Sigmoid colon (tissue), 7 donors: ENCODE measurements around the gene ATP2B2. TPM values are rescaled to one million over a fixed set of nuclear protein-coding genes. Genes with fewer than 3 reads are reported as not detected.
A peak's percentile ranks its signal among the peaks of the same experiment; 100 is the strongest.

Experiments used
- DNase-seq: peaks from one replicate; pipeline ENCODE4 v3.0.0-alpha.2; 2019
- H3K27ac ChIP-seq, 4 donors: fragments of 200-600 bp; sonication (generic); one replicate each; pipeline ENCODE4 v1.5.1; 2016 to 2019; ENCODE audit warnings: mild to moderate bottlenecking in 1 of 4
- H3K27me3 ChIP-seq, 3 donors: fragments of 200-600 bp; sonication (generic); one replicate each; pipeline ENCODE4 v1.5.1; 2019; ENCODE audit warnings: mild to moderate bottlenecking in 1 of 3
- H3K36me3 ChIP-seq, 4 donors: fragments of 200-600 bp; sonication (generic); one replicate each; pipeline ENCODE4 v1.5.1; 2016 to 2019
- H3K4me1 ChIP-seq, 4 donors: fragments of 200-600 bp; sonication (generic); one replicate each; pipeline ENCODE4 v1.5.1; 2017 to 2019
- H3K4me3 ChIP-seq, 4 donors: fragments of 200-600 bp; sonication (generic); one replicate each; pipeline ENCODE4 v1.5.1; 2017 to 2019; ENCODE audit warnings: mild to moderate bottlenecking in 2 of 4, moderate library complexity in 1 of 4
- H3K9me3 ChIP-seq, 4 donors: fragments of 200-600 bp in 3 of 4; sonication (generic) in 3 of 4; one replicate each; pipeline versions ENCODE4 v1.5.1 to v1.6.1; 2013 to 2019
- CTCF ChIP-seq, 4 experiments: fragments of 450-650 bp in 3 of 4; fragments of 200-600 bp in 1 of 4; IDR thresholded peaks; one replicate each; pipeline ENCODE4 v1.5.1; 2016 to 2019; ENCODE audit warnings: antibody characterized with exemption in 4 of 4, mild to moderate bottlenecking in 3 of 4, moderate library complexity in 2 of 4
- EP300 ChIP-seq, 4 donors: sonication (generic); formaldehyde crosslinking; IDR thresholded peaks; one replicate each; pipeline ENCODE4 v1.6.1; 2017; ENCODE audit warnings: antibody characterized with exemption in 4 of 4
- POLR2A ChIP-seq, 2 donors: fragments of 450-650 bp; IDR thresholded peaks; one replicate each; pipeline ENCODE4 v1.6.1; 2016; ENCODE audit warnings: antibody characterized with exemption in 2 of 2, mild to moderate bottlenecking in 2 of 2, moderate library complexity in 2 of 2
- POLR2AphosphoS5 ChIP-seq, 4 donors: sonication (generic); formaldehyde crosslinking; IDR thresholded peaks; one replicate each; pipeline ENCODE4 v1.6.1; 2017; ENCODE audit warnings: antibody characterized with exemption in 4 of 4
- WGBS, 2 donors: extraction: QIAGEN DNeasy Blood & Tissue Kit; methylation state at CpG; one replicate each; pipeline ENCODE4 v1.1.7; 2013; 5-methylcytosine and 5-hydroxymethylcytosine counted together
- intact Hi-C: fragments of 100-400 bp; cut with DNase I; formaldehyde crosslinking; loops from one replicate; pipeline ENCODE4 v1.15.1; 2023
- polyA plus RNA-seq, 3 donors: library from polyadenylated mRNA; stranded (reverse); fragments of 200-250 nt; gene quantifications; one replicate each; pipeline ENCODE4 v1.2.3, GENCODE V29; 2013
- total RNA-seq, 4 donors: library from RNA; depleted of rRNA; stranded (reverse); fragments of >200 nt; gene quantifications; one replicate each; pipeline ENCODE4 v1.1.0, GENCODE V29; 2016
- donor health status: healthy with polysubstance abuse.
- donor health status: Bipolar disorder and iron deficiency.
- donor health status: healthy.

The ATP2B2 gene
- total and polyA plus RNA-seq, 7 donors: under 0.01 to 0.83 (median 0.23) TPM; not detected in 3

- H3K4me3 ChIP-seq: no peak overlapping the region
- H3K4me1 ChIP-seq: no peaks in the 10 kb centered on the region
- DNase-seq: no peak
- intact Hi-C loops: no loop called here
- TF ChIP-seq POLR2AphosphoS5 (IDR thresholded peaks at IDR 0.05) (no peak), POLR2A (IDR thresholded peaks at IDR 0.05) (no peak), CTCF (IDR thresholded peaks at IDR 0.05) (no peak), EP300 (IDR thresholded peaks at IDR 0.05) (no peak)
- H3K27me3 ChIP-seq: peaks cover 0 to 5% (median 0%) of the 10 kb centered on the region in 3 donors
- no peak overlapping the region for H3K27ac ChIP-seq
- H3K9me3 ChIP-seq: no peaks in the 10 kb centered on the region
- H3K36me3 ChIP-seq: no peaks in the 10 kb centered on the region
Measured at GRCh38 chr3:10548992-10549391, 43.6 kb upstream of the ATP2B2 start.

GRCh38 chr3:10547841-10548783 lies 42.7 kb upstream of the ATP2B2 start:
- peak; percentile 15 for DNase-seq
- intact Hi-C loops: no loop called here
- H3K27ac ChIP-seq: no peak overlapping the region
- H3K4me1 ChIP-seq: no peaks in the 10 kb centered on the region
- H3K36me3 ChIP-seq: no peaks in the 10 kb centered on the region
- no peaks in the 10 kb centered on the region for H3K9me3 ChIP-seq
- no peak overlapping the region for H3K4me3 ChIP-seq
- TF ChIP-seq POLR2A (IDR thresholded peaks at IDR 0.05) (no peak), EP300 (IDR thresholded peaks at IDR 0.05) (no peak), POLR2AphosphoS5 (IDR thresholded peaks at IDR 0.05) (no peak), CTCF (IDR thresholded peaks at IDR 0.05) (no peak)
- WGBS, 2 donors: 59 to 69% methylated on average over 6 of the region's 6 CpGs
- H3K27me3 ChIP-seq: peaks cover 0 to 5% (median 0%) of the 10 kb centered on the region in 3 donors

GRCh38 chr3:10547413-10547812 lies 42.0 kb upstream of the ATP2B2 start:
- 88 to 90% methylated on average over 7 of the region's 7 CpGs for WGBS, 2 donors
- DNase-seq: no peak
- H3K36me3 ChIP-seq: no peaks in the 10 kb centered on the region
- H3K4me1 ChIP-seq: no peaks in the 10 kb centered on the region
- peaks cover 0 to 5% (median 0%) of the 10 kb centered on the region in 3 donors for H3K27me3 ChIP-seq
- intact Hi-C loops: no loop called here
- no peak overlapping the region for H3K27ac ChIP-seq
- H3K4me3 ChIP-seq: no peak overlapping the region
- TF ChIP-seq POLR2A (IDR thresholded peaks at IDR 0.05) (no peak), POLR2AphosphoS5 (IDR thresholded peaks at IDR 0.05) (no peak), EP300 (IDR thresholded peaks at IDR 0.05) (no peak), CTCF (IDR thresholded peaks at IDR 0.05) (no peak)
- H3K9me3 ChIP-seq: peaks cover 0 to 3% (median 0%) of the 10 kb centered on the region in 4 donors

- peaks cover 0 to 3% (median 0%) of the 10 kb centered on the region in 4 donors for H3K9me3 ChIP-seq
- TF ChIP-seq CTCF (IDR thresholded peaks at IDR 0.05) (no peak), POLR2AphosphoS5 (IDR thresholded peaks at IDR 0.05) (no peak), POLR2A (IDR thresholded peaks at IDR 0.05) (no peak), EP300 (IDR thresholded peaks at IDR 0.05) (no peak)
- DNase-seq: no peak
- H3K4me3 ChIP-seq: no peak overlapping the region
- WGBS, 2 donors: 76 to 85% methylated on average over 14 of the region's 14 CpGs
- no peaks in the 10 kb centered on the region for H3K36me3 ChIP-seq
- peaks cover 0 to 5% (median 0%) of the 10 kb centered on the region in 3 donors for H3K27me3 ChIP-seq
- intact Hi-C loops: no loop called here
- H3K4me1 ChIP-seq: no peaks in the 10 kb centered on the region
- H3K27ac ChIP-seq: no peak overlapping the region
Measured at GRCh38 chr3:10546820-10547263, 41.5 kb upstream of the ATP2B2 start.
